ENCODE results near the gene RGS2. TPM values are rescaled to one million over a fixed set of nuclear protein-coding genes. Genes with fewer than 3 reads are reported as not detected.

Gene RGS2
- total RNA-seq, 4 donors from 2014 or later = 78.0 to 98.2 (median 91.4) TPM

GRCh38 chr1:192831706-192832355 is 23.0 kb downstream of the RGS2 start:
- H3K27me3 ChIP-seq = no peaks in the 10 kb centered on the region
- no peak overlapping the region for H3K4me3 ChIP-seq
- H3K27ac ChIP-seq = no peak overlapping the region
- TF ChIP-seq, protein P1, sequence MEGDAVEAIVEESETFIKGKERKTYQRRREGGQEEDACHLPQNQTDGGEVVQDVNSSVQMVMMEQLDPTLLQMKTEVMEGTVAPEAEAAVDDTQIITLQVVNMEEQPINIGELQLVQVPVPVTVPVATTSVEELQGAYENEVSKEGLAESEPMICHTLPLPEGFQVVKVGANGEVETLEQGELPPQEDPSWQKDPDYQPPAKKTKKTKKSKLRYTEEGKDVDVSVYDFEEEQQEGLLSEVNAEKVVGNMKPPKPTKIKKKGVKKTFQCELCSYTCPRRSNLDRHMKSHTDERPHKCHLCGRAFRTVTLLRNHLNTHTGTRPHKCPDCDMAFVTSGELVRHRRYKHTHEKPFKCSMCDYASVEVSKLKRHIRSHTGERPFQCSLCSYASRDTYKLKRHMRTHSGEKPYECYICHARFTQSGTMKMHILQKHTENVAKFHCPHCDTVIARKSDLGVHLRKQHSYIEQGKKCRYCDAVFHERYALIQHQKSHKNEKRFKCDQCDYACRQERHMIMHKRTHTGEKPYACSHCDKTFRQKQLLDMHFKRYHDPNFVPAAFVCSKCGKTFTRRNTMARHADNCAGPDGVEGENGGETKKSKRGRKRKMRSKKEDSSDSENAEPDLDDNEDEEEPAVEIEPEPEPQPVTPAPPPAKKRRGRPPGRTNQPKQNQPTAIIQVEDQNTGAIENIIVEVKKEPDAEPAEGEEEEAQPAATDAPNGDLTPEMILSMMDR (IDR thresholded peaks at IDR 0.05) = no peak
- no peak for TF ChIP-seq POLR2A (IDR thresholded peaks at IDR 0.05)
- DNase-seq = no peak
- no peaks in the 10 kb centered on the region for H3K36me3 ChIP-seq
- H3K4me1 ChIP-seq = no peaks in the 10 kb centered on the region
- H3K9me3 ChIP-seq = no peaks in the 10 kb centered on the region

DNA sequence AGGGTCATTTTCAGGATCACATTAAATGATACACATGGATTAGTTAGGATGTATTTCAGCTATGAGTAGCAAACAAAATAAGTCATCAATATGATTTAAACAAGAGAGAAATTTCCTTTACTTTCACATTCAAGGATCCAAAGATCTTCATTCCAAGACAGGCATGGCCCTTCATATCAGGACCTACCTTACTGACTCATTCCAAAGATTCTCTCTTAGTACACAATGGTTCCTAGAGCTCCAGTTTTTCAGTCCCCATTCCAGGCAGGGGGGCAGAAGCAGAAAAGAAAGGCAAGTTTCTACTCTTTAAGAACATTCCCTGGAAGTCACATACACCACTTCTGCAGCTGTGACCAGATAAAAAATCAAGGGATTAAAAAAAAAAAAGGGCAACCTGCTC is 23.7 kb downstream of the RGS2 start:
- Histone ChIP-seq H3K36me3 (no peaks in the 10 kb centered on the region), H3K27ac (no peak overlapping the region), H3K9me3 (no peaks in the 10 kb centered on the region), H3K4me3 (no peak overlapping the region), H3K27me3 (no peaks in the 10 kb centered on the region), H3K4me1 (no peaks in the 10 kb centered on the region)
- no peak for DNase-seq
- TF ChIP-seq, protein P1 (IDR thresholded peaks at IDR 0.05) = no peak
- TF ChIP-seq POLR2A (IDR thresholded peaks at IDR 0.05) = no peak

GRCh38 chr1:192835116-192835515 is 26.3 kb downstream of the RGS2 start:
- DNase-seq = no peak
- H3K27ac ChIP-seq = no peak overlapping the region
- H3K4me1 ChIP-seq = no peaks in the 10 kb centered on the region
- no peak for TF ChIP-seq POLR2A (IDR thresholded peaks at IDR 0.05)
- TF ChIP-seq, protein P1 (IDR thresholded peaks at IDR 0.05) = no peak
- H3K27me3 ChIP-seq = no peaks in the 10 kb centered on the region
- H3K4me3 ChIP-seq = no peak overlapping the region
- no peaks in the 10 kb centered on the region for H3K9me3 ChIP-seq
- no peaks in the 10 kb centered on the region for H3K36me3 ChIP-seq

- H3K4me3 ChIP-seq = no peak overlapping the region
- H3K4me1 ChIP-seq = no peaks in the 10 kb centered on the region
- TF ChIP-seq POLR2A (IDR thresholded peaks at IDR 0.05) = no peak
- TF ChIP-seq, protein P1 (IDR thresholded peaks at IDR 0.05) = no peak
- no peaks in the 10 kb centered on the region for H3K27me3 ChIP-seq
- H3K9me3 ChIP-seq = no peaks in the 10 kb centered on the region
- H3K27ac ChIP-seq = no peak overlapping the region
- no peak for DNase-seq
- H3K36me3 ChIP-seq = no peaks in the 10 kb centered on the region
Observed at GRCh38 chr1:192839162-192840066, 30.6 kb downstream of the RGS2 start.

GRCh38 chr1:192844360-192844759 is 35.5 kb downstream of the RGS2 start:
- no peak overlapping the region for H3K4me3 ChIP-seq
- H3K27ac ChIP-seq = no peak overlapping the region
- no peaks in the 10 kb centered on the region for H3K27me3 ChIP-seq
- TF ChIP-seq POLR2A (IDR thresholded peaks at IDR 0.05) = no peak
- TF ChIP-seq, protein P1 (IDR thresholded peaks at IDR 0.05) = no peak
- no peaks in the 10 kb centered on the region for H3K4me1 ChIP-seq
- DNase-seq = no peak
- no peaks in the 10 kb centered on the region for H3K36me3 ChIP-seq
- no peaks in the 10 kb centered on the region for H3K9me3 ChIP-seq
